Measurements from ENCODE around the gene KCNT1.

DNA sequence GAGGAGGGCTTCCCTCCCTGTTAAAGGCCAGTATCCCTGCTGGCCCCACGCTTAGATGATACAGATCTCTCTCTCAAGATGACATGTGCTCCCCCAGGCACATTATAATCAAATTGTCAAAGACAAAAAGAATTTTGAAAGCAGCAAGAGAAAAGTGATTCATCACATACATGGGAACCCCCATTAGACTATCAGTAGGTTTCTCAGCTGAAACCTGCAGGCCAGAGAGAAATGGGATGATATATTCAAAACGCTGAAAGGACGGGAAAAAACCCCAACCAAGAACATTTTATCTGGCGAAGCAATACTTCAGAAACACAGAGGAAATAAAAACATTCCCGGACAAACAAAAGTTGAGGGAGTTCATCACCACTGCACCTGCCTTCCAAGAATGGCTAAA lies 126.7 kb downstream of the KCNT1 start:
- TF ChIP-seq, protein P1, sequence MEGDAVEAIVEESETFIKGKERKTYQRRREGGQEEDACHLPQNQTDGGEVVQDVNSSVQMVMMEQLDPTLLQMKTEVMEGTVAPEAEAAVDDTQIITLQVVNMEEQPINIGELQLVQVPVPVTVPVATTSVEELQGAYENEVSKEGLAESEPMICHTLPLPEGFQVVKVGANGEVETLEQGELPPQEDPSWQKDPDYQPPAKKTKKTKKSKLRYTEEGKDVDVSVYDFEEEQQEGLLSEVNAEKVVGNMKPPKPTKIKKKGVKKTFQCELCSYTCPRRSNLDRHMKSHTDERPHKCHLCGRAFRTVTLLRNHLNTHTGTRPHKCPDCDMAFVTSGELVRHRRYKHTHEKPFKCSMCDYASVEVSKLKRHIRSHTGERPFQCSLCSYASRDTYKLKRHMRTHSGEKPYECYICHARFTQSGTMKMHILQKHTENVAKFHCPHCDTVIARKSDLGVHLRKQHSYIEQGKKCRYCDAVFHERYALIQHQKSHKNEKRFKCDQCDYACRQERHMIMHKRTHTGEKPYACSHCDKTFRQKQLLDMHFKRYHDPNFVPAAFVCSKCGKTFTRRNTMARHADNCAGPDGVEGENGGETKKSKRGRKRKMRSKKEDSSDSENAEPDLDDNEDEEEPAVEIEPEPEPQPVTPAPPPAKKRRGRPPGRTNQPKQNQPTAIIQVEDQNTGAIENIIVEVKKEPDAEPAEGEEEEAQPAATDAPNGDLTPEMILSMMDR (IDR thresholded peaks at IDR 0.05; ENCODE audit: poor library complexity) = no peak
- TF ChIP-seq EZH2phosphoT487 (IDR thresholded peaks at IDR 0.05; ENCODE audit: low read depth, severe bottlenecking, unreplicated experiment) = no peak

All from hepatocyte (in vitro differentiated cells).